SW480 (cell line): ENCODE measurements around the gene TMEM9B.
"Not testable (repeated sequence)": the region's sequence is repeated elsewhere in the genome, so short reads cannot be mapped to it uniquely, and the experiment has no call there.

Source experiments
- DNase-seq: peaks from one replicate; pipeline ENCODE4 v3.0.0-alpha.2; 2016; ENCODE audit warnings: low spot score

The TMEM9B gene

DNA sequence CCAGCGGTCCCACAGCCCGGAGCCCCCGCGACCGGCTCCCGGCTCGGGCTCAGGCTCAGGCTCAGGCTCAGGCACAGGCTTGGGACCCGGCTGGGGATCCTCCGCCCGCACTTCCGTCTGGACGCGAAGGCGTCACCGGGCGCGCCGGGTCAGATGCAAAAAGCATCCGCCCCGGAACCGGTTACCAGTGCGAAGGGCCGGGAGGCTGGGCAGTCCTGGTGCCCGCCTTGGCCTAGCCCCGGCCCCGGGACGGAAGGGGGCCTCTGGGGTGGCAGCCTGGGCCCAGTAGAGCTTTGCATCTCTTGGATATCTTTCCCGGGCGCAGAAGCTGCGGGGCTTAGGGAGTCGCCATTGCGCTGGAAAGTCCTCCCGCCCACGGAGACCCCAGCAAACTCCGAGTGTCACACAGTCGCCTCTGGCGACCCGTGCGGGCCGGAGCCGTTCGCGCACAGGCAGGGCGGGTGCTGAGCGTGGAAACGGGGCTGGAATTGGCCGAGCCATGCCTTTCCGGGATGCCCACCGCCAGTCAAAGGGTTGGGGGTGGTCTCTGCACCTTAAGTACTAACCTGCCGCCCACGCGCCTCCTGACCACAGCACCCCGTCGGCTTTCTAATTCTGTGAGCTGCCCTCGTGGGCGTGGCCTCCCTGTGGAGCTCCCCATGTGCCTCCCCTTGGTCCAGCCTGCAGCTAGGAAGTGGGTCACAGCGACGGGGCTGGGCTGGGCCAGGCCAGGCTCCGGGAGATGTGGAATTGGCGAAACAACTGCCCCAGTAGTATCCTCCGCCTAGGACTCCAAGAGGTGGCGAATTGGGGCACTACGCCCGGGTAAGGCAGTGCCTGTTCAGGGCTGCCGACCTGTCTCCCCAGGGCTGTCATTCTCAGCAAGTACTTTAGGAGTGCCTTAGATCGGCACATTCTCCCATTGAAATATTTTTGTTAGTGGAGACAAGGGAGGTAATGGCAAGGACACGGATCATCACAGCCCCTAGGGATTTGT, at the start of gene TMEM9B:
TMEM9B (minus strand) TSS at position 119 of the 997 bp plus-strand sequence. CDS start 129 bp downstream, outside the sequence.
- peak; percentile 94 for DNase-seq

- DNase-seq, result no peak
These were observed 49.1 kb upstream of the TMEM9B start for GRCh38 chr11:9013373-9013772.

DNA sequence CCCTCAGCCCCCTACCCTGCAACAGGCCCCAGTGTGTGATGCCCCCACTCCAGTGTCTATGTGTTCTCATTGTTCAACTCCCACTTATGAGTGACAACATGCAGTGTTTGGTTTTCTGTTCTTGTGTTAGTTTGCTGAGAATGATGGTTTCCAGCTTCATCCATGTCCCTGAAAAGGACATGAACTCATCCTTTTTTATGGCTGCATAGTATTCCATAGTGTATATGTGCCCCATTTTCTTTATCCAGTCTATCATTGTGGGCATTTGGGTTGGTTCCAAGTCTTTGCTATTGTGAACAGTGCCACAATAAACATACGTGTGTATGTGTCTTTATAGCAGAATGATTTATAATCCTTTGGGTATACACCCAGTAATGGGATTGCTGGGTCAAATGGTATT, 45.3 kb upstream of the TMEM9B start:
- not testable (repeated sequence) for DNase-seq

DNA sequence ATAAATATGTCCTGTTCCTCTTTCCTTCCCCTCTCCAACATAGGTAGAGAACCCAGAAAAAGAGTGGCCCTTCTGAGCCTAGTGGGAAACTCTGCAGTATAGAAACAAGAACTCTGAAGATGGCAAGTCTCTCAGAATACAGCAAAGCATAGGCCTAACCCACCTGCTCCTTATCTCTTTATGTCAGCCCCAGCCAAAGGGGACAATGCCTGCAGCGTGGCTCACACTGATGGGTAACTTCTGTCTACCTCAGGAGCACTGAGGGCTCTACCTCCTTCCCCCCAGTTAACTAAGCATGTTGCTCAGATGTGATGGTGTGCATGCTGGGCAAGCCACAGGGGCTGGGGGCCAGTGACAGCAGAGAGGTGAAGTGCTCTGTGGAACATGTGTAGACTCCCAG, 44.4 kb upstream of the TMEM9B start:
- DNase-seq, result no peak

- no peak for DNase-seq
These were observed 43.8 kb upstream of the TMEM9B start for GRCh38 chr11:9008011-9008550.

GRCh38 chr11:9005087-9005486, 40.8 kb upstream of the TMEM9B start:
- no peak for DNase-seq

DNA sequence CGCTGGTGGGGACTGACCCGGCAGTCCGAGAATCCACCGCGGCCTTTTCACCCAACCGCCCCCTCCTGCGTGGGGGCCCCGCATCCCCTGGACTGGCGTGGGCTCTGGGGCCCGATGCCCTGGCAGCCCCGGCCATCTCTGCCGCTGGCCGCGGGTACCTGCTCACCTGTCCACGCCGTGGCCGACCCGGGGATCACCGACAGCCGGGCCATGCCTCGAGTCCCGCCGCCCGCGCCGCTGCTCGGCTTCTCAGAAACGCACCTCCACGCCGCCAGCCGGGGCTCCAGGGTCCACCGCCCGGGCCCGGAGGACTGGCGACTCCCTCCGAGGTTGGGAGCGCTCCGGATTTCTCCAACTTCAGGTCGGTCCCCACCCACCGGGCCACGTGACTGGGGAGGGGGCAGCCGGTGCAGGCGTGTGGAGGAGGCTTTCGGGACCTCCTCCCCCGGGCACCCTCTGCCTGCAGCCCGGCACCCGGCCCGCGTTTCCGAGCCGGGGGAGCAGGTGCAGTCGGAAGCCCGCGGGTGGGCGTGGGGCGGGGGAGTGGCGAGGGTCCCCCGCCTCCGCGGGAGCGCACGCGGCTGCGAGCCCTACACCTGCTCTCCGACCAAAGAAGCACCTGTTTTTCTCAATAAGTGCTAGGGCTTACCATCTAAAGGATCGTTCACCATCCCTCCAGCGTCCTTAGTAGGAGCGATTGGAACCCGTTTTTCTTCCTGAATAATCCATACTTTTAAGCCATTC, 40.1 kb upstream of the TMEM9B start:
- DNase-seq, result no peak

DNA sequence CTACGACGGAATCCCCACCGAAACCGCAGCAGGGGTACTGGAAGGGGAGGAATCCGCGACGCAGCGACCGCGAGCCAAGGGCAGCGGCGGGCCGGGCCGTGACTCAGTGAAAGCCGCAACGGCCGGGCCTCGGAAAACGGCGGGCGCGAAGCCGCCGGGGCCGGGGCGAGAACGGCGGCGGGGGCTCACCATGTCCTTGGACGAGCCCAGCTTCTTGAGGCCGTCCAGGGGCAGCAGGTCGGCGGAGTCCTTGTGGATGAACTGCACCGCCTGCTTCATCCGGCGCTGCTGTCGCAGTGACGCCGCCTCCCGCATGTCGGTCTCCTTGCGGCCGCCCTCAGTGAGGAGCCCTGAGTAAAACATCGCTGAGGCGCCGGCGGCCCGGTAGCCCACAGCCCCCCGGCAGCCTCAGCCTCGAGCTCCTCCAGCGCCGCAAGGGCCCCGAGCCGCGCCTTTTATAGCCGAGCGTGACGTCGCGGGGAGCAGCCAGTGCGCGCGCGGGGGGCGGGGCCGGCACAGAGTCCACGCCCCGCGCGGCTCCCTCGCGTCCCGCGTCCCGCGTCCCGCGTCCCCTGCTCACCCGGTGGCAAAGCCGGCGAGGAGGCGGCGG, 39.4 kb upstream of the TMEM9B start, which contains the start of gene NRIP3:
NRIP3 (minus strand) TSS at position 429 of the 610 bp plus-strand sequence; CDS start at position 363, 66 bp downstream.
- DNase-seq, result peak; percentile 46

- DNase-seq, result no peak
These were observed 38.8 kb upstream of the TMEM9B start for GRCh38 chr11:9002920-9003572.

DNA sequence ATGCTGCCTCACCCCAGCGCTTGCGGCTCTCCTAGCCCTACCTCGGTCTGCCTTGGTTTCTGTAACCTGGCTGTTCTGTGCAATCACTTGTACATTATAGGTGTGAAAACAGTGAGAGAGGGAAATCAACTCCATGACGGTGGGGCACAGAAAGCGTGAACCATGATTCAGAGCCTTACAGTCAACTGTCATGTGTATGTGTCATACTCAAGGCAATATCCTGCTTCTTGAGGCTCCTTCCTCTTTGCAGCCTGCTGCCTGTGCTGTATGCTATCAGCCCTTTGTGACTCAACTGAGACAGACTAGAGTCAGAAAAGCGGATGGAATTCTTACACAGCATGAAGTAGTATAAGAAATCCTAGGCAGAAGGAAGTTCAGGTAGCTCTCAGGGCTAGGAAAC, 37.5 kb upstream of the TMEM9B start:
- DNase-seq, result no peak

GRCh38 chr11:8998017-8998416, 33.8 kb upstream of the TMEM9B start:
- DNase-seq, result no peak

DNA sequence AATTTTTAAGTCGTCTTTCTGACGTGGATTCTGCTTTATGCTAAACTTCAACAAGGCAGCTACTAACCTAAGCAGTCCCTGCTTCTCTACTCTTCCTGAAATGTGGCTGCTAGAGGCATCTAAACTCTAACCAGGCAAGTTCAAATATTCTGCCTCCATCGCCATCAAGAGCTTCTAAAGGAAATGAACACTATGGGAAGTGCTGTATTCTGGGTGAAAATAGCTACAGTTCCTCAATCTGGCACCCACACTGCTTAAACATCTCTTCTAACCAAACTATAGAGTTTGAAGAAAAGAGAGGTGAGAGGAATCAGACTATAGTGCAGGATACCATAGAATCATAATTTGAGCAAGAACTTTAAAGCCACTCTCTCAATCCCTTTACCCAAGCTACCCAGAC, 33.2 kb upstream of the TMEM9B start:
- DNase-seq, result no peak

- no peak for DNase-seq
These were observed 25.2 kb upstream of the TMEM9B start for GRCh38 chr11:8989453-8989852.

GRCh38 chr11:8988329-8989234, 24.3 kb upstream of the TMEM9B start:
- DNase-seq, result no peak

DNA sequence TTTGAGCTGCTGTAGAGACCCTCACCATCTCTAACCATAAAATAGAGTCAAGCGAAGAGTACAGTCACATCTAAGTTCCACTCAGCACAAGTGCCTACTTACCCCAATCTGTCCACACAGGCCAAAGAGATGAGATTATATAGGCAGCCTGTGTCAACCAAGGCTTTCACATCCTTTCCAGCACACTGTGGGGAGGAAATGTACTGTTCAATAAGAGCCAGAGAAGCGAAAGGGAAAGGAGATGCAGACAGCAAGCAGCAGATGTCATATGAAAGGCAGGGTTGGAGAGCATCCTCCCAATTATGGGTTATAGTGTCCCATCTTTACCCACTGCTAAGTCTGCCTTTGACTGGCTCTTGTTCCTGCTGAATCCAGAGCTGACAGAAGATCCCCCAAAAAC, 23.2 kb upstream of the TMEM9B start:
- DNase-seq, result no peak

DNA sequence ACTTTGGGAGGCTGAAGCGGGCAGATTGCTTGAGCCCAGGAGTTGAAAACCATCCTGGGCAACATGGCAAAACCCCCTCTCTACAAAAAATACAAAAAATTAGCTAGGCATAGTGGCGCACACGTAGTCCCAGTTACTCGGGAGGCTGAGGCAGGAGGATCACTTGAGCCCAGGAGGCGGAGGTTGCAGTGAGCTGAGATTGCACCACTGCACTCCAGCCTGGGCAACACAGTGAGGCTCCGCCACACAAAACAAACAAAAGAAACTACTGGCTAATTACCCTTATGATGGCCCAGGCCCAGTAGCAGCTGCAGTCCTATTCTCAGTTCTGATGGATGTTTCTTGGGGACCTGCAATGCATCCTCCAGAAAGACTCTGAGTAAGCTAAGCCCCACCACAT, 22.5 kb upstream of the TMEM9B start:
- not testable (repeated sequence) for DNase-seq

- no peak for DNase-seq
These were observed 21.2 kb upstream of the TMEM9B start for GRCh38 chr11:8985462-8985861.

DNA sequence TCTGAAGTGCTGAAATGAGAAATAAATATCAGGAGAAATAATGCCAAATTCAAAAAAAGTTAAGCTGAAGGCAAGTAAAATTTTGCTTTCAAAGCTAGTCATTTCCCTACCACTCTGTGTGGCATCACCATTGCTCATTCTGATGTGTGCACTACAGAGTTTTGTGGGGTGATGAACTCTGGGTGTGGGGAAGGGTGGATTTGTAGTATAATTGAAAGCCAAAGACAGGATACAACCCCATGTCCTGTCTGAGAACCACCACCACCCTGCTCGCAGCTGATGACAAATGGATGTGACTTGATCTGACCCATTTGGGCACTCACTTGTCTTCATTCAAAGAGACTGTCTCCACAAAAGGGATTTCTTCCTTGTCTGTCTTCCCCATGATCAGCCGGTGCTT, 19.3 kb upstream of the TMEM9B start:
- no peak for DNase-seq

- no peak for DNase-seq
These were observed 16.2 kb upstream of the TMEM9B start for GRCh38 chr11:8980485-8980884.

DNA sequence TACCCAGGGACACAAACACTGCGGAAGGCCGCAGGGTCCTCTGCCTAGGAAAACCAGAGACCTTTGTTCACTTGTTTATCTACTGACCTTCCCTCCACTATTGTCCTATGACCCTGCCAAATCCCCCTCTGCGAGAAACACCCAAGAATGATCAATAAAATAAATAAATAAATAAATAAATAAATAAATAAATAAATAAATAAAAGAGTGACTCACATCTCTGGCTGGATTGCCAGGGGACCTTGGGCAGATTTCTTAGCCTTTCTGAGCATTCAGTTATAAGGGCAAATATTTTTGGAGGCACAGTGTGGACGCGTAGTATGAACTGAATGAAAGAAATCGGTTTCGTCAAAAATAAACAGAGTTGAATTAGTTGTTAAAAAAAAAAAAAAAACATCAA, 15.1 kb upstream of the TMEM9B start:
- DNase-seq, result not testable (repeated sequence)

DNA sequence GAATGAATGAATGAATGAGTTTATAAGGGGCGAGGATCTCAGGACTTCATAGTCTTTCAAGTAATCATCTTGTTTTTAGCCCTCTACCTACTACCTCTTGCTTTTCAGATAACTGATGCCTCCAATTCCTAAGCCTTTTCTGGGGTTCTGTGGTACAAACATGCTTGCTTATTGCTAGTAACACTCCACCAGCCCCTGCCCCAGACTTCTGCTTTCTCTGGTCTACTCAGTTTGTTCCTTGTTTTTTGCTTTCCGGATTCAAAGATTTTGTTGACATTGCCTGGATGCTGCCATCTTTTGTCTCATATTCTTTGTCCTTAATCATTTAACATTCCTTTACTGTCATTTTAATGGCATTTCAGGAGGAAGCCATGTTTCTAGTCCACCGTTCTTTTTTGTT, 8.9 kb upstream of the TMEM9B start:
- no peak for DNase-seq
